Measurements from ENCODE around the gene TDRD9.
A peak's percentile ranks its signal among the peaks of the same experiment; 100 is the strongest.
"Not testable (repeated sequence)": the region's sequence is repeated elsewhere in the genome, so short reads cannot be mapped to it uniquely, and the experiment has no call there.

Gene TDRD9

GRCh38 chr14:103891667-103892215 lies 36.5 kb upstream of the TDRD9 start:
- no peak for DNase-seq

GRCh38 chr14:103892247-103892646 lies 36.0 kb upstream of the TDRD9 start:
- no peak for DNase-seq

- no peak for DNase-seq
Observed at GRCh38 chr14:103894034-103894722, 34.1 kb upstream of the TDRD9 start.

GRCh38 chr14:103894723-103895059 lies 33.6 kb upstream of the TDRD9 start:
- no peak for DNase-seq

- no peak for DNase-seq
Observed at GRCh38 chr14:103896578-103896977, 31.7 kb upstream of the TDRD9 start.

GRCh38 chr14:103897075-103897947 lies 30.9 kb upstream of the TDRD9 start:
- no peak for DNase-seq

- no peak for DNase-seq
Observed at GRCh38 chr14:103898204-103898603, 30.1 kb upstream of the TDRD9 start.

GRCh38 chr14:103898711-103899110 lies 29.5 kb upstream of the TDRD9 start:
- DNase-seq, result no peak

- no peak for DNase-seq
Observed at GRCh38 chr14:103899316-103899715, 28.9 kb upstream of the TDRD9 start.

- DNase-seq, result no peak
Observed at GRCh38 chr14:103899833-103900232, 28.4 kb upstream of the TDRD9 start.

- DNase-seq, result no peak
Observed at GRCh38 chr14:103904493-103905107, 23.7 kb upstream of the TDRD9 start.

GRCh38 chr14:103905842-103906456 lies 22.3 kb upstream of the TDRD9 start:
- DNase-seq, result no peak

- DNase-seq, result peak; percentile 38
Observed at GRCh38 chr14:103908580-103908979, 19.7 kb upstream of the TDRD9 start.

- DNase-seq, result no peak
Observed at GRCh38 chr14:103909531-103910261, 18.6 kb upstream of the TDRD9 start.

GRCh38 chr14:103910262-103910935 lies 17.9 kb upstream of the TDRD9 start:
- peak; percentile 76 for DNase-seq

- DNase-seq, result no peak
Observed at GRCh38 chr14:103910984-103911383, 17.3 kb upstream of the TDRD9 start.

- no peak for DNase-seq
Observed at GRCh38 chr14:103915616-103916015, 12.6 kb upstream of the TDRD9 start.

GRCh38 chr14:103916636-103917262 lies 11.5 kb upstream of the TDRD9 start:
- DNase-seq, result no peak

GRCh38 chr14:103920981-103921854 lies 7.0 kb upstream of the TDRD9 start:
- peak; percentile 95 for DNase-seq

- DNase-seq, result not testable (repeated sequence)
Observed at GRCh38 chr14:103921855-103922200, 6.4 kb upstream of the TDRD9 start.
